ENCODE measurements around the gene GABRG3. TPM values are rescaled to one million over a fixed set of nuclear protein-coding genes. Genes with fewer than 3 reads are reported as not detected.

The GABRG3 gene
- total RNA-seq, 1 experiment from 2014 or later: 0.15 TPM

- H3K4me3 Mint-ChIP-seq: no peak overlapping the region
- TF ChIP-seq, protein P1, sequence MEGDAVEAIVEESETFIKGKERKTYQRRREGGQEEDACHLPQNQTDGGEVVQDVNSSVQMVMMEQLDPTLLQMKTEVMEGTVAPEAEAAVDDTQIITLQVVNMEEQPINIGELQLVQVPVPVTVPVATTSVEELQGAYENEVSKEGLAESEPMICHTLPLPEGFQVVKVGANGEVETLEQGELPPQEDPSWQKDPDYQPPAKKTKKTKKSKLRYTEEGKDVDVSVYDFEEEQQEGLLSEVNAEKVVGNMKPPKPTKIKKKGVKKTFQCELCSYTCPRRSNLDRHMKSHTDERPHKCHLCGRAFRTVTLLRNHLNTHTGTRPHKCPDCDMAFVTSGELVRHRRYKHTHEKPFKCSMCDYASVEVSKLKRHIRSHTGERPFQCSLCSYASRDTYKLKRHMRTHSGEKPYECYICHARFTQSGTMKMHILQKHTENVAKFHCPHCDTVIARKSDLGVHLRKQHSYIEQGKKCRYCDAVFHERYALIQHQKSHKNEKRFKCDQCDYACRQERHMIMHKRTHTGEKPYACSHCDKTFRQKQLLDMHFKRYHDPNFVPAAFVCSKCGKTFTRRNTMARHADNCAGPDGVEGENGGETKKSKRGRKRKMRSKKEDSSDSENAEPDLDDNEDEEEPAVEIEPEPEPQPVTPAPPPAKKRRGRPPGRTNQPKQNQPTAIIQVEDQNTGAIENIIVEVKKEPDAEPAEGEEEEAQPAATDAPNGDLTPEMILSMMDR (conservative IDR thresholded peaks at IDR 0.05): no peak
- no peaks in the 10 kb centered on the region for H3K79me2 ChIP-seq (ENCODE audit: insufficient read depth, low read length)
Observed at GRCh38 chr15:27429577-27429976, 458.6 kb downstream of the GABRG3 start.

More at GRCh38 chr15:27429577-27429976, 458.6 kb downstream of the GABRG3 start:
- no peaks in the 10 kb centered on the region; the same call in 1 of the 2 replicates for H3K27me3 Mint-ChIP-seq (ENCODE audit: low read depth)
- no peak overlapping the region for H2BK12ac ChIP-seq (ENCODE audit: insufficient read length, low read depth, low read length)
- H3K4me1 Mint-ChIP-seq: no peaks in the 10 kb centered on the region
- H3K36me3 Mint-ChIP-seq (ENCODE audit: insufficient read depth in 1 of 3, low read depth in 3 of 3): peaks cover 0 to 17% (median 7%) of the 10 kb centered on the region in 3 experiments; a peak in 5 of 7 replicates
- no peak overlapping the region for H4K8ac ChIP-seq (replicated peaks; ENCODE audit: insufficient read length, low read depth, low read length)
- no peak overlapping the region for H4K5ac ChIP-seq (ENCODE audit: insufficient read length, low read depth, low read length)
- H2AK5ac ChIP-seq (ENCODE audit: insufficient read length, low read length): no peak overlapping the region
- H3K18ac ChIP-seq (ENCODE audit: insufficient read length, low read depth, low read length): no peak overlapping the region
- no peak overlapping the region for H2AFZ ChIP-seq (ENCODE audit: low read length)
- H2BK15ac ChIP-seq (ENCODE audit: low read depth, low read length): no peak overlapping the region
- H4K20me1 ChIP-seq (ENCODE audit: control insufficient read depth, insufficient read depth, insufficient read length): no peaks in the 10 kb centered on the region
- no peak overlapping the region for H3K27ac ChIP-seq (ENCODE audit: insufficient read length, low read depth, low read length)
- no peak overlapping the region for H2BK20ac ChIP-seq (ENCODE audit: low read depth, low read length, poor library complexity, severe bottlenecking)
- no peak overlapping the region for H4K91ac ChIP-seq (ENCODE audit: insufficient read length, low read depth, low read length)
- no peak overlapping the region for H3K56ac ChIP-seq (ENCODE audit: insufficient read length, low read depth, low read length)
- no peak overlapping the region for H2BK5ac ChIP-seq (ENCODE audit: insufficient read length, low read length)
- H3K9me3 ChIP-seq (ENCODE audit: control insufficient read depth, low read depth, low read length): peaks cover 4% of the 10 kb centered on the region
- H3K4me1 ChIP-seq (ENCODE audit: insufficient read depth, low read length): no peaks in the 10 kb centered on the region
- no peak overlapping the region for H3K27ac Mint-ChIP-seq
- no peaks in the 10 kb centered on the region for H3K27me3 ChIP-seq (ENCODE audit: insufficient read depth, low read length)
- no peak overlapping the region for H3K4ac ChIP-seq (ENCODE audit: low read depth, low read length)
- no peak overlapping the region for H2BK120ac ChIP-seq (ENCODE audit: low read depth, low read length, poor library complexity, severe bottlenecking)
- WGBS (ENCODE audit: extremely low coverage, insufficient read length, low lambda C conversion rate): no CpG with 5 or more reads among the region's 4 CpGs
- no peak overlapping the region for H3K14ac ChIP-seq (ENCODE audit: insufficient read depth, low read length)
- no peaks in the 10 kb centered on the region for H3K79me1 ChIP-seq (ENCODE audit: insufficient read depth, low read depth, low read length, poor library complexity, severe bottlenecking)
- H3K9ac ChIP-seq (ENCODE audit: extremely low read depth, insufficient read length, low read length): no peak overlapping the region
- no peak overlapping the region for H3K4me2 ChIP-seq (ENCODE audit: insufficient read depth, insufficient read length, low read length)
- no peaks in the 10 kb centered on the region for H3K23me2 ChIP-seq (ENCODE audit: insufficient read length, low read depth, low read length, poor library complexity, severe bottlenecking)
- H3T11ph ChIP-seq (ENCODE audit: low read length): no peak overlapping the region
- no peak overlapping the region for H3K23ac ChIP-seq (ENCODE audit: insufficient read length, low read depth, low read length)
- peaks cover 24 to 25% of the 10 kb centered on the region in 2 experiments for H3K9me3 Mint-ChIP-seq
- no peak for DNase-seq
